HG03066 (cell line): ENCODE measurements around the gene CCDC194.
A peak's percentile ranks its signal among the peaks of the same experiment; 100 is the strongest.

Source experiments
- ATAC-seq: cut with Tn5 transposase; IDR thresholded peaks from one replicate; pipeline ENCODE4 v1.9.1; 2021; ENCODE audit warnings: low read depth; ENCODE audit not compliant: unreplicated experiment

CCDC194 gene

GRCh38 chr19:17393914-17394313, at the start of gene CCDC194:
CCDC194 (minus strand) TSS chr19:17394196; CDS start chr19:17394158, 38 bp downstream.
- no peak for ATAC-seq

- no peak for ATAC-seq
Measured at GRCh38 chr19:17441241-17442021, 47.4 kb upstream of the CCDC194 start.

- no peak for ATAC-seq
Measured at GRCh38 chr19:17436874-17437267, 42.9 kb upstream of the CCDC194 start.

GRCh38 chr19:17436094-17436873, 42.3 kb upstream of the CCDC194 start:
- no peak for ATAC-seq

- no peak for ATAC-seq
Measured at GRCh38 chr19:17435218-17435617, 41.2 kb upstream of the CCDC194 start.

- ATAC-seq, result no peak
Measured at GRCh38 chr19:17431417-17431816, 37.4 kb upstream of the CCDC194 start.

- ATAC-seq, result no peak
Measured at GRCh38 chr19:17429641-17430113, 35.7 kb upstream of the CCDC194 start.

- ATAC-seq, result no peak
Measured at GRCh38 chr19:17424743-17425365, 30.9 kb upstream of the CCDC194 start.

- ATAC-seq, result no peak
Measured at GRCh38 chr19:17423429-17424208, 29.6 kb upstream of the CCDC194 start.

- ATAC-seq, result no peak
Measured at GRCh38 chr19:17421942-17422341, 27.9 kb upstream of the CCDC194 start.

GRCh38 chr19:17420475-17420924, 26.5 kb upstream of the CCDC194 start:
- ATAC-seq, result no peak

- peak; percentile 82 for ATAC-seq
Measured at GRCh38 chr19:17419621-17420474, 25.9 kb upstream of the CCDC194 start, which contains the start of gene MVB12A. MVB12A (plus strand) TSS chr19:17420047; CDS start chr19:17420136, 89 bp downstream.

GRCh38 chr19:17419154-17419620, 25.2 kb upstream of the CCDC194 start:
- ATAC-seq, result no peak

GRCh38 chr19:17418710-17419109, 24.7 kb upstream of the CCDC194 start:
- no peak for ATAC-seq

- no peak for ATAC-seq
Measured at GRCh38 chr19:17415121-17415520, 21.1 kb upstream of the CCDC194 start.

- ATAC-seq, result no peak
Measured at GRCh38 chr19:17414097-17414496, 20.1 kb upstream of the CCDC194 start.

- no peak for ATAC-seq
Measured at GRCh38 chr19:17411801-17412200, 17.8 kb upstream of the CCDC194 start.

GRCh38 chr19:17409990-17410389, 16.0 kb upstream of the CCDC194 start:
- no peak for ATAC-seq

GRCh38 chr19:17406887-17407196, 12.8 kb upstream of the CCDC194 start:
- ATAC-seq, result no peak
